Activated naive CD8-positive, alpha-beta T cell treated with anti-CD3 and anti-CD28 coated beads, Interleukin-2, amount 50 U/mL, for 24 hours (primary cell): Measurements from ENCODE around the gene FRMD4B.

Experiments
- ATAC-seq: fragments of 150-1000 bp; cut with Tn5 transposase; one replicate; pipeline ENCODE4 v1.10.0; 2021
- DNase-seq: peaks from one replicate; pipeline ENCODE4 v3.0.0; 2021
- H3K27ac Mint-ChIP-seq: one replicate; pipeline ENCODE4 v1.8.0; 2021; ENCODE audit warnings: mild to moderate bottlenecking, mixed read lengths
- H3K27me3 Mint-ChIP-seq: one replicate; pipeline ENCODE4 v1.8.0; 2021; ENCODE audit warnings: mixed read lengths
- H3K36me3 Mint-ChIP-seq: one replicate; pipeline ENCODE4 v1.8.0; 2021; ENCODE audit warnings: low read depth, mixed read lengths
- H3K4me1 Mint-ChIP-seq: one replicate; pipeline ENCODE4 v1.8.0; 2021; ENCODE audit warnings: mixed read lengths
- H3K4me3 Mint-ChIP-seq: one replicate; pipeline ENCODE4 v1.8.0; 2021; ENCODE audit warnings: mild to moderate bottlenecking, moderate library complexity, mixed read lengths
- H3K9me3 Mint-ChIP-seq: one replicate; pipeline ENCODE4 v1.8.0; 2021; ENCODE audit warnings: mixed read lengths

FRMD4B gene

GRCh38 chr3:69122403-69122802 lies 263.5 kb downstream of the FRMD4B start, which contains the start of gene LMOD3:
TSS of gene LMOD3 (minus strand) at chr3:69122595. CDS start at chr3:69122386, 209 bp downstream.
- Mint-ChIP-seq H3K27me3 (no peaks in the 10 kb centered on the region), H3K36me3 (no peaks in the 10 kb centered on the region), H3K4me3 (no peak within 1 kb of the TSS), H3K4me1 (peaks cover 2% of the 10 kb centered on the region), H3K9me3 (no peaks in the 10 kb centered on the region), H3K27ac (no peak within 1 kb of the TSS)
- no peak for DNase-seq
- ATAC-seq: no peak

- Mint-ChIP-seq H3K36me3 (no peaks in the 10 kb centered on the region), H3K27me3 (no peaks in the 10 kb centered on the region), H3K9me3 (no peaks in the 10 kb centered on the region), H3K27ac (no peak overlapping the region), H3K4me1 (peaks cover 2% of the 10 kb centered on the region), H3K4me3 (no peak overlapping the region)
- no peak for DNase-seq
- no peak for ATAC-seq
These were observed 263.9 kb downstream of the FRMD4B start for GRCh38 chr3:69121950-69122349.

DNA sequence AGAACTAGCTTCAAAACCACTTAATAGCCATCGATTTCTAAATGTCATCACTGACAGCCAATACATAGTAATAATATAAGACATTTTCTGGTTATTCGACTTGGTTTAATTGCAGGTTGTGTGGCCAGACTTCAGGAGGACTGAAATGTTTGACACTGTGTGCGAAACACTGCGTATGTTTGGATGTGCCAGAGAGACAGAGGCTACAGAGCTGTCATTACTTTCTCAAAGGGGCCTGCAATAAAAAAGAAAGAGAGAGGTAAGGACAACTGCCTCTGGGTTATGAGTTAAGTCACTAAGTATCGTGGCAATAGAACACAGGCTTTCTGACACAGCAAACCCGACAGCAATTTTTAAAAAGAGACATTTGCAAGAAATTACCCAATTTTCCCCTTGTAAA lies 264.4 kb downstream of the FRMD4B start:
- ATAC-seq (no peak), DNase-seq (no peak)
- Mint-ChIP-seq H3K9me3 (no peaks in the 10 kb centered on the region), H3K36me3 (no peaks in the 10 kb centered on the region), H3K4me1 (peaks cover 2% of the 10 kb centered on the region), H3K27me3 (no peaks in the 10 kb centered on the region), H3K27ac (no peak overlapping the region), H3K4me3 (no peak overlapping the region)

- ATAC-seq (peak; percentile 84), DNase-seq (peak; percentile 81)
- Mint-ChIP-seq H3K36me3 (no peaks in the 10 kb centered on the region), H3K4me1 (peaks cover 2% of the 10 kb centered on the region), H3K27ac (no peak overlapping the region), H3K4me3 (no peak overlapping the region), H3K27me3 (no peaks in the 10 kb centered on the region), H3K9me3 (no peaks in the 10 kb centered on the region)
These were observed 264.9 kb downstream of the FRMD4B start for GRCh38 chr3:69120879-69121464.
